GM21423 (cell line): Measurements from ENCODE around the gene NUFIP1.
A peak's percentile ranks its signal among the peaks of the same experiment; 100 is the strongest.
"Not testable (repeated sequence)": the region's sequence is repeated elsewhere in the genome, so short reads cannot be mapped to it uniquely, and the experiment has no call there.

Experiments used
- ATAC-seq: cut with Tn5 transposase; IDR thresholded peaks from one replicate; pipeline ENCODE4 v1.9.1; 2021; ENCODE audit warnings: mild to moderate bottlenecking, moderate library complexity; ENCODE audit not compliant: unreplicated experiment

The NUFIP1 gene

GRCh38 chr13:44989071-44989889 lies at the start of gene NUFIP1, which contains the start of gene GPALPP1:
TSS of gene NUFIP1 (minus strand) at chr13:44989471. CDS start at chr13:44989436, 35 bp downstream.
TSS of gene GPALPP1 (plus strand) at chr13:44989538. CDS start at chr13:44989655, 117 bp downstream.
- ATAC-seq, result peak; percentile 98

- ATAC-seq, result no peak
Observed at GRCh38 chr13:45036206-45036605, 46.9 kb upstream of the NUFIP1 start.

- no peak for ATAC-seq
Observed at GRCh38 chr13:45034342-45034741, 45.1 kb upstream of the NUFIP1 start.

GRCh38 chr13:45024847-45025246 lies 35.6 kb upstream of the NUFIP1 start:
- no peak for ATAC-seq

- ATAC-seq, result no peak
Observed at GRCh38 chr13:45021250-45021649, 32.0 kb upstream of the NUFIP1 start.

GRCh38 chr13:45019981-45020380 lies 30.7 kb upstream of the NUFIP1 start:
- not testable (repeated sequence) for ATAC-seq

GRCh38 chr13:45016792-45017425 lies 27.6 kb upstream of the NUFIP1 start:
- ATAC-seq, result no peak

GRCh38 chr13:45015300-45015699 lies 26.0 kb upstream of the NUFIP1 start:
- no peak for ATAC-seq

- no peak for ATAC-seq
Observed at GRCh38 chr13:45011198-45011597, 21.9 kb upstream of the NUFIP1 start.

- ATAC-seq, result no peak
Observed at GRCh38 chr13:45007823-45008222, 18.6 kb upstream of the NUFIP1 start.

GRCh38 chr13:45007225-45007624 lies 18.0 kb upstream of the NUFIP1 start:
- ATAC-seq, result no peak

- no peak for ATAC-seq
Observed at GRCh38 chr13:45004096-45004495, 14.8 kb upstream of the NUFIP1 start.

GRCh38 chr13:45003417-45003816 lies 14.1 kb upstream of the NUFIP1 start:
- ATAC-seq, result no peak

GRCh38 chr13:44989941-44990340 lies 670 bp upstream of the NUFIP1 start:
- ATAC-seq, result no peak

GRCh38 chr13:44978328-44978727 lies 10.9 kb downstream of the NUFIP1 start:
- ATAC-seq, result no peak

- no peak for ATAC-seq
Observed at GRCh38 chr13:44976949-44977583, 12.2 kb downstream of the NUFIP1 start.

GRCh38 chr13:44976196-44976595 lies 13.1 kb downstream of the NUFIP1 start:
- ATAC-seq, result no peak

GRCh38 chr13:44974056-44974793 lies 15.0 kb downstream of the NUFIP1 start:
- ATAC-seq, result peak; percentile 70

GRCh38 chr13:44972956-44973581 lies 16.2 kb downstream of the NUFIP1 start:
- no peak for ATAC-seq
